Stimulated activated CD8-positive, alpha-beta memory T cell treated with anti-CD3 and anti-CD28 coated beads, Interleukin-4, amount 100 ng/mL, for 1 hour (primary cell): ENCODE measurements around the gene KISS1R.
"Not testable (repeated sequence)": the region's sequence is repeated elsewhere in the genome, so short reads cannot be mapped to it uniquely, and the experiment has no call there.

ENCODE experiments used
- DNase-seq, 2 donors: peaks; one replicate each; pipeline ENCODE4 v3.0.0-alpha.2; 2020; ENCODE audit warnings: low read depth in 2 of 2, low spot score in 1 of 2

Gene KISS1R

DNA sequence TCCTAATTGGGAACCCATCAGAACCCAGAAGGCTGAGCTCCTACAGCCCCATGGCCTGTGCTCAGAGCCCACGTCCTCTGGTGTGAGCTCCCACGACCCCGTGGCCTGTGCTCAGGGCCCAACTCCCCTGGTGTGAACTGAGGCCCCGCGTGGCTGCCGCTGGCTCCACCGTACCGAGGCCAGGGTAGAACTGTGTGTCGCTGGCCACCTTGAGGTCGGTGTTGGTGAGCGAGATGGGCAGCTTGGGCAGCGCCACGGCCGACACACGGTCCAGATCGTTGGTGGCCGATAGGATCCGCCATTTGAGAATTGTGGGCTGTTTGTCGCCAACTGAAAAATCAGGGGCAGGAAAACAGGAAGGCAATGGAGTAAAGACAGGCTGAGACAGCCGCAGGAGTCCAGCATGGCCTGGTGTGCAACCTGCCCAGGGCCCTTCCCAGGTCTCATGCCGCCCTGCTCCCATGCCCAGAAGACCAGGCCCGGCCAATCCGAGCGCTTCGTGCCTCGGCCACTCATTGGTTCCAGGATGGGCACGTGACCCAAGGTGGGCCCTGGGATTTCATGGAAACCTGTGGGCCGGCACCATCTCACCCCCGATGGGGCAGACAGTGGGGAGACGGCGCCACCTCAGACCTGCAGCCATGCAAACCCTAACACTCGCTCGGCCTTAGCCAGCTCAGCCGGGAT lies 35.6 kb upstream of the KISS1R start:
- DNase-seq = no peak

DNA sequence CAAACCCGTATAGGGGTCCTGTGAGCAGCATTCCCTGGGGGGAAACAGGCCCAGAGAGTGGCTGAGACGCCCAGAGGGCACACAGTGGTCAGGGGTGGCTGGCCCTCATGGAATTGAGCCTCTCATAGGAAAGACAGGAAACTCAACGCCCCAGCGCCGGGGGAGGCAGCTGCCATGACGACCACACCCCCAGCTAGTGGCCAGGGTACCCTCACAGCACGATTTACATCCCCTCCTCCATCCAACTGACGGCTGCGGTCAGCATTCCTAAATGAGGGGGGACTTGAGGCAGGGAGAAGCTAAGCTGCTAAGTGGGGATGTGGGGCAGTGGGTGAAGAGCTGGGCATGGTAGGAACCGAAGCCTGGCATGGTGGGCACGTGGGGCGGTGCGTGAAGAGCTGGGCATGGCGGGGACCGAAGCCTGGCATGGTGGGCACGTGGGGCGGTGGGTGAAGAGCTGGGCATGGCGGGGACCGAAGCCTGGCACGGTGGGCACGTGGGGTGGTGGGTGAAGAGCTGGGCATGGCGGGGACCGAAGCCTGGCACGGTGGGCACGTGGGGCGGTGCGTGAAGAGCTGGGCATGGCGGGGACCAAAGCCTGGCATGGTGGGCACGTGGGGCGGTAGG lies 34.1 kb upstream of the KISS1R start:
- DNase-seq = no peak

DNA sequence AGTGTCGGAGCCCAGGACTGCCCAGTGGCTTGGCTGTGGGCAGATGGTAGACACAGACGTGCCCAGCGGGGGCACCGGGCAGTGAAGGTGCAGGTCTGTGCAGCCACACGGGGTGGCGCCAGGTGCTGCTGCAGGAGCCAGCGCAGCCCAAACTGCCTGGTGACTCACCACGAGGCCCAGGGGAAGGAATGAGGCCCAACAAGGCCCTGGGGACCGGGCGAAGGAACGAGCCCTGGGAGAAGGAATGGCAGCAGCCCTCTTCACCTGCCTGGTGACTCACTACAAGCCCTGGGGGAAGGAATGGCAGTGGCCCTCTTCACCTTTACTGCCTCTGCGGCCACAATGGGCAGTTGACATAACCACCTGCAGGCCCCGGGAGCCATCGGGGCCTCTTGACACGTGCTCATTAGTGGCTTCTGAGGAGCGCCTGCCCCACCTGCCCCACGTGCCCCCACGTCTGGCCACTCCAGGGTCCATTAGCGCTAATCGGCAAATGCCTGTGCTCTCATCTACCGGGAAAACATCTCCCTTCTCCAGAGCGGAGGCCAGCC lies 33.4 kb upstream of the KISS1R start:
- no peak for DNase-seq

DNA sequence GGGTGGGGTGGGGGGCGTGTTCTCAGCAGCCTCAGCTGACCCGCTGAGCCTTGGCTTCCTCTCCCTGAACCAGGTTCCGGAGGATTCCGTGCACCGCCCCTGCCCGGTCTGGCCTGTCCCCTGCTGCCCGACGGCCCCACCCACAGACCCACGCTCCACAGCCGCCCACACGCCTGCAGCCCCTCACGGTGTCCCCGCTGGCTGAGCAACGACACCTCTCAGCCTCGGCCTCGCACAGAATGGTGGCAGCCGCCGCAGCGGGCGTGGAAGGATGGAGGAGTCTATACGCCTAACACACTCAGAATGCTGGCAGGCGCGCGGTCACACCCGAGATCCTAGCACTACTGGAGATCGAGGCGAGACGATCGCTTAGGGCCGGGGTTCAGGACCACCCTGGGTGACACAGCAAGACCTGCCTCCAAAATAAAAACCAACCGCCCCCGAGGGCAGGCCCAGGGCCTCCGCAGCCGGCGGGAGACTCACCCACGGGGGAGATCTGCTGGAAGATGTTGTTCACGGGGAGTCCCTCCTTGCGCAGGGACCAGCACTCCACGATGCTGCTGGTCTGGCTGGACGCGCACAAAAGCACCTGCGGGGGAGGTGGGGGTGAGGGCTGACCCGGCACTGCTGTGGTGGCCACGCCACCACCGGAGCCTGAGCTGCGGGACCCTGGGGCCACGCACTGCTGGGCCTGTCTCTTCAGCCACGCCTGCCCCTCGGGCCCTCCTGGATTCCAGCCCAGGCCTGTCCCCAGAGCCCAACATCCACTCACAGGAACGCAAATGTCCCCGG lies 32.5 kb upstream of the KISS1R start:
- DNase-seq = no peak

DNA sequence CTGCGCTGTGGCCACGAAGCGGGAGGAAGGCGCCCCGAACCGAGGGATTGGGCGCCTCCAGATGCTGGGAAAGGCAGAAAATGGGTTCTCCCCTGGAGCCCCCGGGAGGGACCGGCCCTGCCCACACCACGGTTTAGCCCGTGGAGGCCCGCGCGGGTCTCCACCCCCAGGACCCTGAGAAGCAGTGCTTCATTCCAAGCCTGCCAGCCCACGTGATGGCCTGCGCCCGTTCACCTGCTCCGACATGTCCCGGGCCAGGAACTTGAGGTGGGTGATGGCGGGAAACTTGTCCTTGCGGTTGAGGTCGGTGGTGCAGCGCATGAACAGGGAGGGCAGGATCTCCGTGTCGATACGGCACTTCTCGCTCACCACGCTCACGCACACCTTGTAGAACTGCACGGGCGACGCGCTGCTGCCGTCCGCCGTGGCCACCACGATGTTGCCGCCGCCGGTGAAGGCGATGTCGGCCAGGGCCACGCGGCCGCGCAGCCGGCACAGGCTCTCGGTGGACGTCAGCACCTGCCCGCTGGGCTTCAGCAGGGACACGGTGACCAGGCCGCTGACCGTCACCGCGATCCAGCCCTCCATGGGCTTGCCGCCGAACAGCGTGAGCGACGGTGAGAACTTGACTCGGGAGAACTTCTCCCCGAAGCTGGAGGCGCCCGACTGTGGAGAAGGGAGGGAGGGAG lies 31.5 kb upstream of the KISS1R start:
- no peak for DNase-seq

DNA sequence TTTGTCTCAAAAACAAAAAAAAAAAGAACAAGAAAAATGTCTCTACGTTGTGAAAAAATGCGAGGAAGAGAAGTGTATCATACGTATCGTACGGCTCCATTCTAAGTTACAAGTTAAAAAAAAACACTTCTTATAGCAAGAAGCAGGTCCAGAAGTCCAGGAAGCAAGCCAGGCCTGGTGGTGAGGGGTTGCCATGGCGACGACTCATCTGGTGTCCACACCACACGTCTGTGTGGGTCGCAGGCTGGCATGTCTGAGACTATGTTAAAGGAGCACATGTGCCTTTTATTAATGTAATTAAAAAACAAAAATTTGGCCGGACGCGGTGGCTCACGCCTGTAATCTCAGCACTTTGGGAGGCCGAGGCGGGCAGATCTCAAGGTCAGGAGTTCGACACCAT lies 30.1 kb upstream of the KISS1R start:
- no peak for DNase-seq

DNA sequence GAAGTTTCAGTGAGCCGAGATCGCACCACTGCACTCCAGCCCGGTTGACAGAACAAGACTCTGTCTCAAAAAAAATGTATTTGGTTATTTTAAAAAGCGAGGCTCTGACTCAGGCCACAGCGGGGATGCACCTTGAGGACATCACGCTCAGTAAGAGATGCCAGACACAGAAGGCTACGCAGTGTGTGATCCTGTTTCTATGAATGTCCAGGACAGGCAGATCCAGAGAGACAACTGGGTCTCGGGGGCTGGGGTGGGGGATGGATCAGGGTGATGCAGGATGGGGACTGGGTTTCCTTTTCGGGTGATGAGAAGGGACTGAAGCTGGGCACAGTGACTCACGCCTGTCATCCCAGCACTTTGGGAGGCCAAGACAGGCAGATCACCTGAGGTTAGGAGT lies 29.5 kb upstream of the KISS1R start:
- DNase-seq = no peak

DNA sequence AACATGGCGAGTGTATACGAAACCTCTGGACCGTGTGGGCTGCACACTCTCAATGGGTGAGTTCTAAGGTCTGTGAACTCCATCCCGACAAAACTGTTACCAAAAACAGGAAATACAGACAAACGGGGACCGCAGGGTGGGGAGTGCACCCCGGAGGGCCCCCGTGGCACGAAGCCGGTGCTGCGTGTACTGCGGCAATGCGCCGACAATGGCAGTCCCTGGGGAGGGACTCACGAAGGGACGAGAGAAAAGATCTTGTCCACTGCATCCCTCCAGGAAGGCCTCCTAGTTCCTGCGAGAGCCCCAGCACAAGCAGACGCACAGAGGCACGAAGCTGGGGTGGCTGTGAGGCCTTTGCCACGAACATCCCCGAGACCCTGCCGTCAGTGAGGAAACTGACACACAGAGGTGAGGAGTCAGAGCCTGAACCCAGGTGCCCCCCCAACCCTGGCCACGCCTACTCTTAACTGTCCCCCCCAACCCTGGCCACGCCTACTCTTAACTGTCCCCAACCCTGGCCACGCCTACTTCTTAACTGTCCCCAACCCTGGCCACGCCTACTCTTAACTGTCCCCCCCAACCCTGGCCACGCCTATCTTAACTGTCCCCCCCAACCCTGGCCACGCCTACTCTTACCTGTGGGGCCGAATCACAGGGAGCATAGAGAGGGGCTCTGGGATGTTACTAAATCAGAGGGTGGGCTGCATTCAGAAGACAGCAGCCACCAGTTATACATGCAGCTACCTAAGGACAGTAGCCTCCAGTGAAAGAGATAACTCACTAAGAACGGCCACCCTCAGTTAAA lies 28.4 kb upstream of the KISS1R start:
- DNase-seq = peak in 1 of 2 donors; percentile 52

DNA sequence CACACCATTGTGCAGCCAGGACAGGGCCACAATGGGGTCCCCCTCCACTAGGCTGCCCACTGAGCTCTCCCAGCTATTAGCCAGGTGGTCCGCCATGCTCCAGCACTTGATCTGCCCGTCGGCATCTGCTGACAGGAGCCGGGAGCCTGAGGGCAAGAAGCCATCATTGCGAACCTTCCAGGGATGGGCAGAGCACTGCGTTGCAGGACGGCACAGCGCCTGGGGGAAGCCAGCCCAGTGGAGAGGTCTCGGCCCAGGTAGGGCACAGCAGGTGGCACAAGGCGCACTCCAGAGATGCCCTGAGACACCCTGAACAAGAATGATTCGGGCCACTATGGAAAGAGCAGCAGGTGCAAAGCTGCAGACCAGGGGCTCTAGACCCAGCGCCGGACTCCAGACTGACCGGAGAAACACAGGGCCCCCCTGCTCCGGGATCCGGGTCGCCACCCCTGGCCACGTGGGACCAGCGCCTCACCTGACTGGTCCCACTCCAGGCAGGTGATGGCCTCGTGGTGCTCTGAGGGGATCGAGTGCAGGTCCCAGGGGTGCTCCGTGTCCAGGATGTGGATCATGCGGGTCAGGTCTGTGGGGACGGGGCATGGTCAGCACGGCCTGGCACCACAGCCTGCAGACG lies 27.4 kb upstream of the KISS1R start:
- no peak for DNase-seq

DNA sequence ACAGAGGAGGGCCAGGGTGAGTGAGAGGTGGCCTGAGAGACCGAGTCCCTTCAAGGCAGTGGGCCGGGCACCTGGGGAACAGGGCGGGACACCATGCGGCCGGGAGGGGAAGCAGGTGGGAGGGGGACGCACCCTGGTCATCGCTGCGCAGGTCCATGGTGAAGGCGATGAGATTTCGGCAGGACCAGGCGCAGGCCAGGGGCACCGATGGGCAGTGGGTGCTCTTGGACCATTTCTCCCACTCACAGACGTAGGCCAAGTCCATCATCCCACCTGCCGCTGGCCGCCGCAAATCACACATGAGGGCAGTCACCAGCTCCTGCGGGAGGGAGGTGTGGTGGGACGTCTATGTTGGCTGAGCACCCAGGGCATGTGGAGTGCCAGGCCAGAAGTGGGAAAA lies 26.3 kb upstream of the KISS1R start:
- DNase-seq = no peak

DNA sequence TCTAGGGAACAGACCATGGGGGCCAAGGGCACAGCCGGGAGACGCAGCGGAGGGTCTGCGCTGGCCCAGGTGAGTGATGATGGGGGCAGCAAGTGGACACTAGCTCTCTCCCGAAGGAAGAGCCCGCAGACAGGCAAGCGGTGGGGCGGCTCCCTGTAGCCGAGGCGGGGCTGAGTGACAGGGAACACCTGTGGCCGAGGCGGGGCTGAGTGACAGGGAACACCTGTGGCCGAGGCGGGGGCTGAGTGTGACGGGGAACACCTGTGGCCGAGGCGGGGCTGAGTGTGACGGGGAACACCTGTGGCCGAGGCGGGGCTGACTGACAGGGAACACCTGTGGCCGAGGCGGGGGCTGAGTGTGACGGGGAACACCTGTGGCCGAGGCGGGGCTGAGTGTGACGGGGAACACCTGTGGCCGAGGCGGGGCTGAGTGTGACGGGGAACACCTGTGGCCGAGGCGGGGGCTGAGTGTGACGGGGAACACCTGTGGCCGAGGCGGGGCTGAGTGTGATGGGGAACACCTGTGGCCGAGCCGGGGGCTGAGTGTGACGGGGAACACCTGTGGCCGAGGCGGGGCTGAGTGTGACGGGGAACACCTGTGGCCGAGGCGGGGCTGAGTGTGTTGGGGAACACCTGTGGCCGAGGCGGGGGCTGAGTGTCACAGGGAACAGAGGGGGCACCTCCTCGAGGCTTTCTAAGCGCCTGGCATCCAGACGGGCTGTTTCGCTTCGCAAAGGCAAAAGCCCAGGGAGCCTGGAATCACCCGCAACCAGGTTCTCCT lies 25.5 kb upstream of the KISS1R start:
- not testable (repeated sequence) for DNase-seq

DNA sequence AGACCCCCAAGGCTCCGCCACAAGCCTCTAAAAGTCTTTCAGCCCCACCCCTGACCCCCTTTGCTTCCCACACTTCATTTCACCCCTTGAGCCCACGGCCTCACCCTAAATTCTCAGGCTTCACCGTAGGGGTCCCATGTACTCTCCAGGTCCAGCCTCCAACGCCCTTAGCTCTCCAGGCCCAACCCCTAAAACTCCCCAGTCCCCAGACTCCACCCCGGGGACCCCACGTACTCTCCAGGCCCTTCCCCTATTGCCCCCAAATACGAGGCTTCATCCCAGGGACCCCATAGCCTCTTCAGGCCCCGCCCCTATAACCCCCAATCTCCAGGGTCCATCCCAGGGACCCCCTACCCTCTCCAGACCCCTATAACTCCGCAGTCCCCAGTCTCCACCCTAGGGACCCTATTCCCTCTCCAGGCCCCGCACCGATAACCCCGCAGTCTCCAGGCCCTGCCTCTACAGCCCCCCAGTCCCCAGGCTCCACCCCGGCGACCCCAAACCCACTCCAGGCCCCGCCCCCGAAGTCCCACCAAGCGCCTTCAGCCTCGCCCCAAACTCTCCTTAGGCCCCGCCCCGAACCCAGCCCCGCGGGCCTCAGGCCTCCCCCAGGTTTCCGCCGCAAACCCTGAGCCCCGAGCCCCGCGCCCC lies 24.8 kb upstream of the KISS1R start:
- DNase-seq = no peak

DNA sequence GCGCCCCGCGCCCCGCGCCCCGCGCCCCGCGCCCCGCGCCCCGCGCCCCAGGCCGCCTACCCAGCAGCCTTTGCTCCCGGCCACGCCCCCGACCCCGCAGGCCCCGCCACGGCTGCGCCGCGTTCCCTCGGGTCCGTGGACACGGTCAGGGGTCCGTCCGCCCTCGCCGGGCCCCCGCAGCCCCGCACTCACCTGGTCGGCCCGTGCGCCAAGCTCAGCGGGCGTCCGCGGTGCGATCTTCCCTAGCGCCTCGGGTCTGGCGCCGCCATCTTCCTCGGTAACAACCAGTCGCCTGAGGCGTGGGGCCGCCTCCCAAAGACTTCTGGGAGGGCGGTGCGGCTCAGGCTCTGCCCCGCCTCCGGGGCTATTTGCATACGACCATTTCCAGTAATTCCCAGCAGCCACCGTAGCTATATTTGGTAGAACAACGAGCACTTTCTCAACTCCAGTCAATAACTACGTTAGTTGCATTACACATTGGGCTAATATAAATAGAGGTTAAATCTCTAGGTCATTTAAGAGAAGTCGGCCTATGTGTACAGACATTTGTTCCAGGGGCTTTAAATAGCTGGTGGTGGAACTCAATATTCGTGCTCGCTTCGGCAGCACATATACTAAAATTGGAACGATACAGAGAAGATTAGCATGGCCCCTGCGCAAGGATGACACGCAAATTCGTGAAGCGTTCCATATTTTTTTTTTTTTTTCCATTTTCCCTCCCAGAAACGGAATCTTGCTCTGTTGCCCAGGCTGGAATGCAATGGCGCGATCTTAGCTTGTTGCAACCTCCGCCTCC lies 24.0 kb upstream of the KISS1R start, which contains the start of the genes MED16 and RNU6-9:
Gene MED16, minus strand, starts transcription at position 294 of the 796 bp plus-strand sequence. CDS start 2,056 bp downstream, outside the sequence.
Gene RNU6-9, plus strand, starts transcription at position 591 of the 796 bp plus-strand sequence.
- DNase-seq = peak; percentile 76 to 80

DNA sequence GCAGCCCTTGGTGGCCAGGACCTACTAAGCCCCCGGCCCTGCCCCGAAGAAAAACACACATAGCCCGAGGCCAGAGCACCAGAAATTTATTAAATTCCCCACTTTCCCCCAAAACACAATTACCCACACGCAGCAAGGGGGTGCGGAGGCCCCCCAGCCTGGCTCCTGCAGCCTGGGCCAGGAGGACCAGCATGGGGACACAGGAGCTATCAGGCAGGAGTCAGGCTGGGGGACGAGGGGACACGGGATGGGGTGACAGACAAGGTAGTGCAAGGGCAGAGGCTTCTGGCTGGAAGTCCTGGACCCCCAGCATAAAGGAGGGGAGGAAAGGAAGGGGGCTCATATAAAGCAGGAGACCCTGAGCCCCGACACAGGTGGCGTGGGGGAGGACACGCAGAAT lies 20.7 kb upstream of the KISS1R start:
- no peak for DNase-seq

DNA sequence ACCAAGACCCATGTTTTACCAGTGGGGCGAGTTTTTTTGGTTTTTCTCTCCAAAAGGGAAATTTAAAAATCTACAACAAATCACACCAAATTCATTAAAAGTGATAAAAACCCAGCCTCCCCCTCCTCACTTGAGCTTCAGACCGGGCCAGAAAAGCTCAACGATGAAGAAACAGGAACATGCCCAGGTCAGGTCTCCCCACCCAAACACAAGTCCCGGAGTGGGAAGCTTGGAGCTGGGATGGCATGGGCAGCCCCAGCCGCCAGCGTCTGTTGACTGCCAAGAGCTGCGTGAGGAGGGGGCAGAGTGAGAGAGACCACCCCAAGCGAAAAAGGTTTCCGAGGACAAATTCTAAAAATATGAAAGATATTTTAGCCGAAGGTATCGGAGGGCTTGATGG lies 20.1 kb upstream of the KISS1R start:
- DNase-seq = no peak

DNA sequence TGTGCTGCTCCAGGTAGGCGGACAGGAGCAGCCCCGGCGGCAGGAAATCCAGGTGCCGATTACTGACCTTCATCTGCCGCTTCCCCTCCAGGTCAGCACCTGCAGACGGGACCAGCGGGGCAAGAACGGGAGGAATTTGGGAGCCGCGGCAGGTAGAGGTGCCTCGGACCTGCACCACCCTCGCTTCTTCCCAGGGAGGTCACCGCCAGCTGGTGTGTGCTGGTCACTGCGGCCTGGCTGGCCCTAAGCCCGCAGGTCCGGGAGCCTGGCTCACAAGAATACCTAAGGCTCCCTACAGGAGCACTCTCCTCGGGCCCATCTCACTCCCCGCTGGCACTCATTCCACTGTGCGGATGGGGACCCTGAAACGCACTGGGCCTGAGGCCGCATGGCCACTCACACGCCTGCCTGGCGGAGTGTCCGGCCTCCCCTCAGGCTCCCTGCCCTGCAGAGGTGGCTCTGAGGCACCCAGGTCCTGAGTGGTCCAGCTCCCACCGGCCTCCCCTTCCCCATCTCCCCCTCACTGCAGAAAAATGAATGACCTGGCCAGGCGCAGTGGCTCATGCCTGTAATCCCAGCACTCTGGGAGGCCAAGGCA lies 19.6 kb upstream of the KISS1R start:
- DNase-seq = no peak

DNA sequence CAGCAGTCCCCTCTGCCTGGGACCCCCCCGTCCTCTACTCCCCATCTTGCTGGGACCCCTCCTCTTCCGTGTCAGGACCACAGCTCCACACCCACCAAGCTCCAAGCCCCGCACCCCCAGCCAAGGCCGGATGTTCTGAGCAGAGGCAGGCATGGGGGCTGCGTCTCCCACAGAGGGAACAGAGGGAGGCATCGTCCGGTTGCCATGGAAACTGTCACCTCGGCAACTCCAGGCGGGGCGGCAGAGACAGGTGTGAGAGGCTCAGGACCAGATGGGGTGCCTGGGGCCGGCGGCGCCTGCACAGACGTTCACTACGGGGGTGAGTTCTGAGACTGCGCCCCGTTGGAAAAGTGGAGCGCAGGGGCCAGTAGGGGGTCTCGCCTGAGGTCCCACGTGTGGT lies 18.5 kb upstream of the KISS1R start:
- DNase-seq = no peak
